ENCODE measurements around the gene GNA15.

DNA sequence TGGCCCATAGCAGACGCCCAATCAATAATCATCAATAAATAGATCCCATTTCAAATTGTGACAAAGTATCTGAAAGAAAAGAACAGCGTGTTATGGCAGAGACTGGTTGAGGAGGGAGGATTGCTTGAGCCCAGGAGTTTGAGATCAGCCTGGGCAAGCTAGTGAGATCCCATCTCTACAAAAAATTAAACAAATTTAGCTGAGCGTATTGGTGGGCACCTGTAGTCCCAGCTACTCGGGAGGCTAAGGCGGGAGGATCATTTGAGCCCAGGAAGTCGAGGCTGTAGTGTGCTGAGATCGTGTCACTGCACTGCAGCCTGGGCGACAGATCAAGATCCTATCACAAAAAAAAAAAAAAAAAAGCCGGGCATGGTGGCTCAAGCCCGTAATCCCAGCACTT, 48.1 kb upstream of the GNA15 start:
- TF ChIP-seq, protein P1, sequence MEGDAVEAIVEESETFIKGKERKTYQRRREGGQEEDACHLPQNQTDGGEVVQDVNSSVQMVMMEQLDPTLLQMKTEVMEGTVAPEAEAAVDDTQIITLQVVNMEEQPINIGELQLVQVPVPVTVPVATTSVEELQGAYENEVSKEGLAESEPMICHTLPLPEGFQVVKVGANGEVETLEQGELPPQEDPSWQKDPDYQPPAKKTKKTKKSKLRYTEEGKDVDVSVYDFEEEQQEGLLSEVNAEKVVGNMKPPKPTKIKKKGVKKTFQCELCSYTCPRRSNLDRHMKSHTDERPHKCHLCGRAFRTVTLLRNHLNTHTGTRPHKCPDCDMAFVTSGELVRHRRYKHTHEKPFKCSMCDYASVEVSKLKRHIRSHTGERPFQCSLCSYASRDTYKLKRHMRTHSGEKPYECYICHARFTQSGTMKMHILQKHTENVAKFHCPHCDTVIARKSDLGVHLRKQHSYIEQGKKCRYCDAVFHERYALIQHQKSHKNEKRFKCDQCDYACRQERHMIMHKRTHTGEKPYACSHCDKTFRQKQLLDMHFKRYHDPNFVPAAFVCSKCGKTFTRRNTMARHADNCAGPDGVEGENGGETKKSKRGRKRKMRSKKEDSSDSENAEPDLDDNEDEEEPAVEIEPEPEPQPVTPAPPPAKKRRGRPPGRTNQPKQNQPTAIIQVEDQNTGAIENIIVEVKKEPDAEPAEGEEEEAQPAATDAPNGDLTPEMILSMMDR (IDR thresholded peaks at IDR 0.05): no peak
- TF ChIP-seq POLR2A (IDR thresholded peaks at IDR 0.05): no peak

Measured in adrenal gland (tissue), 5 donors.